Measurements from ENCODE around the gene DEPDC4.
"Not testable (repeated sequence)": the region's sequence is repeated elsewhere in the genome, so short reads cannot be mapped to it uniquely, and the experiment has no call there.

The DEPDC4 gene

DNA sequence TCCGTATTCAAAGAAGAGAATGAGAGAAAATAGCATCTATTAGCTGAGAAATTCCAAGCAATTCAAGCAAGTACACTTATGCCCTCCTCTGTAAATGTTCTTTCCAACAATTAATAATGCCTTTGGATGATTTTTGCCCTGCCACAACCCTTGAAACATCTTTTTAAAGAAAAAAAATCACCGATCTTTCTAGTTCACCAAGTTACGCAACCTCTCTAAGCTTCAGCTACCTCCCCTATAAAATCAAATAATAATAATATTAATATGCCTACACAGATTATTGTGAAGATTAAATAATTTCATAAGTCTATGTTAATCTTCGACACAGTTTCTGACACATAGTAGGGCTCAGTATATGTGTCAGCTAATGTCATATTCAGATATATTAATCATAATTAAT lies 19.1 kb downstream of the DEPDC4 start:
- H3K36me3 ChIP-seq (replicated peaks) = no peaks in the 10 kb centered on the region
- H3K27me3 ChIP-seq (ENCODE audit: low read depth) = no peaks in the 10 kb centered on the region
- H3K4me1 ChIP-seq = no peaks in the 10 kb centered on the region
- no peak for DNase-seq (ENCODE audit: low spot score in 2 of 2)
- in situ Hi-C loops (cut with MboI; ENCODE audit: low sequenced_read_pairs) = no loop called here
- H3K9me3 ChIP-seq = no peaks in the 10 kb centered on the region
- no peak overlapping the region for H3K4me3 ChIP-seq

DNA sequence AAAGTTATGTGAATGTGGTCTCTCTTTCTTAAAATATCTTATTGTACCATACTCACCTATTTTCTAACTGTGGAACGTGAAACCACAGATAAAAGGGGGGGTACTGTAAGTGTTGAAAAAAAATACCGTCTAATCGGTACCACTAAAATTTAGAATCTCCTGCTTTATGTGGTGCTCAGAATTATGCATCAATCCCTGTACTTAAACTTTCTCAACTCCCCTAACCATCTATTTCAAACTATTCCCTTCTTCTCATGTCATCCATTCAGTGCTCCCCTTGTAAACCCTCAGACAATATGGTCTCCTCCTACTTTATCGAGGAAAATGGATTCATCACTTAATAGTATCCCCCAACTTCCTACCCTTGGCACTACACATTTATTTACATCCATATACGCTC lies 23.7 kb downstream of the DEPDC4 start:
- in situ Hi-C loops (cut with MboI; ENCODE audit: low sequenced_read_pairs) = no loop called here
- Histone ChIP-seq H3K4me3 (no peak overlapping the region), H3K9me3 (no peaks in the 10 kb centered on the region), H3K36me3 (replicated peaks) (no peaks in the 10 kb centered on the region), H3K27me3 (ENCODE audit: low read depth) (no peaks in the 10 kb centered on the region), H3K4me1 (no peaks in the 10 kb centered on the region)
- no peak for DNase-seq (ENCODE audit: low spot score in 2 of 2)

GRCh38 chr12:100239589-100239988 lies 27.3 kb downstream of the DEPDC4 start:
- Histone ChIP-seq H3K4me3 (no peak overlapping the region), H3K4me1 (no peaks in the 10 kb centered on the region), H3K27me3 (ENCODE audit: low read depth) (no peaks in the 10 kb centered on the region), H3K9me3 (no peaks in the 10 kb centered on the region), H3K36me3 (replicated peaks) (no peaks in the 10 kb centered on the region)
- no peak for DNase-seq (ENCODE audit: low spot score in 2 of 2)
- in situ Hi-C loops (cut with MboI; ENCODE audit: low sequenced_read_pairs) = loop anchor here (10.0 kb wide), 1 partner anchor 305 kb away; no protein-coding TSS in a partner anchor

- Histone ChIP-seq H3K4me3 (no peak overlapping the region), H3K36me3 (replicated peaks) (no peaks in the 10 kb centered on the region), H3K9me3 (no peaks in the 10 kb centered on the region), H3K27me3 (ENCODE audit: low read depth) (no peaks in the 10 kb centered on the region), H3K4me1 (no peaks in the 10 kb centered on the region)
- no peak for DNase-seq (ENCODE audit: low spot score in 2 of 2)
- in situ Hi-C loops (cut with MboI; ENCODE audit: low sequenced_read_pairs) = loop anchor here (10.0 kb wide), 1 partner anchor 306 kb away; no protein-coding TSS in a partner anchor
Observed at GRCh38 chr12:100238801-100239200, 28.1 kb downstream of the DEPDC4 start.

DNA sequence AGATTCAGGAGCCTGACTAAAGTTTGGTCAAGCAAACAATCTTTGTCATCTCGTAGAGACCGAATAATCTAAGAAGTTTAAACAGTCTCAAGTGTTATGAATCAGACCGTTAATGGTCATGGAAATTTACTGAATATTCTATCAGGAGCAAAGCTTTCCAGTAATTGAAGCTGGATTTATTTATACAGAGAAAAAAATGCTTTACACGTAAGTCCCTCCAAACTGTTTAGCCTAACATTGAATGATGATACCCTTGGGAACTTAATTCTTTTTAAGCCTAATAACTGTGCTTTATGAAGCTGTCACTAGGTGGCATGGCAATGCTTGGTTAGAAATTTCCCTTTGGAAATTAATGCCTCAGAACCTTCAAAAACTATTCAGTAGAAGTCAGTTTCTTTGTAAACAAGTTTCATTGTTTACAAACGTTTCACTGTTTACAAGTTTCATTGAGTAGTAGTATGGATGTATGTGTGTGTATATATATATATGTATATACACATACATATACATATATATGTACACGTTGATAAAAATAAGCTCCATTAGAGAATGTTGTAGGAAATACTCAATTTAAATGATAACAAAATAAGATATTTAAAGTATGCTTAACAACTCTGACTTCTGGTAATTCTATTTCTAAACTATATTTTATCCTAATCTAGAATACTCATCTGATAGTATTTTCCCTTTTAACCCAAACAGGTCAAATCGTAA lies 32.1 kb downstream of the DEPDC4 start:
- peak; percentile 24 to 71 for DNase-seq (ENCODE audit: low spot score in 2 of 2)
- in situ Hi-C loops (cut with MboI; ENCODE audit: low sequenced_read_pairs) = loop anchor here (10.0 kb wide), 1 partner anchor 310 kb away; no protein-coding TSS in a partner anchor
- H3K36me3 ChIP-seq (replicated peaks) = no peaks in the 10 kb centered on the region
- H3K9me3 ChIP-seq = no peaks in the 10 kb centered on the region
- H3K27me3 ChIP-seq (ENCODE audit: low read depth) = no peaks in the 10 kb centered on the region
- no peak overlapping the region for H3K4me3 ChIP-seq
- no peaks in the 10 kb centered on the region for H3K4me1 ChIP-seq

GRCh38 chr12:100234166-100234565 lies 32.7 kb downstream of the DEPDC4 start:
- no peaks in the 10 kb centered on the region for H3K27me3 ChIP-seq (ENCODE audit: low read depth)
- H3K36me3 ChIP-seq (replicated peaks) = no peaks in the 10 kb centered on the region
- H3K4me3 ChIP-seq = no peak overlapping the region
- H3K4me1 ChIP-seq = no peaks in the 10 kb centered on the region
- no peaks in the 10 kb centered on the region for H3K9me3 ChIP-seq
- in situ Hi-C loops (cut with MboI; ENCODE audit: low sequenced_read_pairs) = loop anchor here (10.0 kb wide), 1 partner anchor 311 kb away; no protein-coding TSS in a partner anchor
- no peak for DNase-seq (ENCODE audit: low spot score in 2 of 2)

- not testable (repeated sequence) for DNase-seq (ENCODE audit: low spot score in 2 of 2); H3K9me3 ChIP-seq; H3K4me1 ChIP-seq; H3K36me3 ChIP-seq (replicated peaks); H3K27me3 ChIP-seq (ENCODE audit: low read depth); H3K4me3 ChIP-seq
- in situ Hi-C loops (cut with MboI; ENCODE audit: low sequenced_read_pairs) = loop anchor here (10.0 kb wide), 1 partner anchor 313 kb away; no protein-coding TSS in a partner anchor
Observed at GRCh38 chr12:100231873-100232272, 35.0 kb downstream of the DEPDC4 start.

- no peak for DNase-seq (ENCODE audit: low spot score in 2 of 2)
- H3K9me3 ChIP-seq = no peaks in the 10 kb centered on the region
- H3K27me3 ChIP-seq (ENCODE audit: low read depth) = no peaks in the 10 kb centered on the region
- no peaks in the 10 kb centered on the region for H3K4me1 ChIP-seq
- peaks cover 8% of the 10 kb centered on the region for H3K36me3 ChIP-seq (replicated peaks)
- in situ Hi-C loops (cut with MboI; ENCODE audit: low sequenced_read_pairs) = loop anchor here (10.0 kb wide), 1 partner anchor 315 kb away; no protein-coding TSS in a partner anchor
- no peak overlapping the region for H3K4me3 ChIP-seq
Observed at GRCh38 chr12:100229876-100230275, 37.0 kb downstream of the DEPDC4 start.

GRCh38 chr12:100229036-100229635 lies 37.7 kb downstream of the DEPDC4 start:
- no peaks in the 10 kb centered on the region for H3K4me1 ChIP-seq
- peak in 1 of 2 experiments; percentile 22 for DNase-seq (ENCODE audit: low spot score in 2 of 2)
- H3K9me3 ChIP-seq = no peaks in the 10 kb centered on the region
- no peak overlapping the region for H3K4me3 ChIP-seq
- in situ Hi-C loops (cut with MboI; ENCODE audit: low sequenced_read_pairs) = no loop called here
- no peaks in the 10 kb centered on the region for H3K27me3 ChIP-seq (ENCODE audit: low read depth)
- H3K36me3 ChIP-seq (replicated peaks) = peaks cover 11% of the 10 kb centered on the region

DNA sequence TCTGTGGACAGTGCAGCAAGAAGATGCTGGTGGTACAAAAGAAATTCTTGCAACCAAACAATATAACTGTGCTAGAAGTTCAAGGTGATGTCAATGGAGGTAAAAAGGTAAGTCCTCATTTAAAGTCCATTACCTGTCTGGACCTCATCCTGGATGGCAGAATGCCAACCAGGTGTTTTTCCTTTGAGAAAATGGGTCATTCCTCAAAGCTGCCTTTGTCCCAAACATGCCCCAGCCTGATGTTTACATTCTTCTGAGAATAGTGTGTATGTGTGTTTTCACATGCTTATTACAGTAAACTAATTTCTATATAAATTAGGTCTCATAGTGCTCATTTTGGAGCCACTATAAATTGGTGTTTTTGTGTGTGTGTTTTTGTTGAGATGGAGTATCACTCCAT lies 41.4 kb downstream of the DEPDC4 start:
- Histone ChIP-seq H3K4me1 (no peaks in the 10 kb centered on the region), H3K9me3 (no peaks in the 10 kb centered on the region), H3K27me3 (ENCODE audit: low read depth) (no peaks in the 10 kb centered on the region), H3K36me3 (replicated peaks) (peaks cover 14% of the 10 kb centered on the region), H3K4me3 (no peak overlapping the region)
- in situ Hi-C loops (cut with MboI; ENCODE audit: low sequenced_read_pairs) = no loop called here
- DNase-seq (ENCODE audit: low spot score in 2 of 2) = no peak

- H3K36me3 ChIP-seq (replicated peaks) = peaks cover 26% of the 10 kb centered on the region
- H3K4me1 ChIP-seq; H3K27me3 ChIP-seq (ENCODE audit: low read depth); DNase-seq (ENCODE audit: low spot score in 2 of 2); H3K4me3 ChIP-seq; H3K9me3 ChIP-seq; in situ Hi-C loops (cut with MboI; ENCODE audit: low sequenced_read_pairs): not testable (repeated sequence)
Observed at GRCh38 chr12:100222173-100222572, 44.7 kb downstream of the DEPDC4 start.

- H3K9me3 ChIP-seq = no peaks in the 10 kb centered on the region
- H3K4me3 ChIP-seq = no peak overlapping the region
- peaks cover 26% of the 10 kb centered on the region for H3K36me3 ChIP-seq (replicated peaks)
- H3K4me1 ChIP-seq = no peaks in the 10 kb centered on the region
- in situ Hi-C loops (cut with MboI; ENCODE audit: low sequenced_read_pairs) = no loop called here
- H3K27me3 ChIP-seq (ENCODE audit: low read depth) = no peaks in the 10 kb centered on the region
- no peak for DNase-seq (ENCODE audit: low spot score in 2 of 2)
Observed at GRCh38 chr12:100221523-100221922, 45.4 kb downstream of the DEPDC4 start.

DNA sequence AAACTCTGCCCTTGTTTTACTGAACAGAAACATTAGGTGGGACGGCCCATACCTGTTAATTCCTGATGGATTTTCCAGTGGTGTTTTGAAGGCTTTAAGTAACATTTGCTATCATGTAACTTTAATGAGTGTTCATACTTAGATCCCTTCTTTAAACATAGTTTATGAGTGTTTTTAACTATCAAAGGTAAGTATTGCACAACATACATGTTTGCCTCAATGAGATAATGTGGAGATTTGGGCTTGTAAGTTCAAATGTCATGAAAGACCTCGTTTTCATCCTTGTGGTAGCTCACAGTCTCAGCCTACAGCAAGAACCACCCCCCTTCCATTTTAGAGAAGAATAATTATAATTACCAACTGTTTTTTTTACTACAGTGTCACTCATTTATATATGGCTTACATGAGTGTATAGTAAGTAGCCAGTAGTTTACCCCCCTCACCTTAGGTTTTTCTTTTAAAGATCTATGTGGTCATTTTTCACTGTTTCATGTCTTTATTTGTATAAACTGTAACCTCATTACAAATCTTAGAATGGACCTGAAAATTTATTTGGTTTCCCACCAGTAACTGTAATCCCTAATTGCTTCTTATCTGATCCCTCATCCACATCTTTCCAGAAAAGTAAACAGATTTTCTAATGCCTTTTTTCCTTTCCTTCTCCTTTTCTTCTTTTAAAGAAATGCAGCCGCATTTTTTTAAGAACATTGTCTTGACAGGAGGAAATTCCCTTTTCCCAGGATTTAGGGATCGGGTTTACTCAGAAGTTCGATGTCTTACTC lies 47.4 kb downstream of the DEPDC4 start:
- H3K9me3 ChIP-seq = no peaks in the 10 kb centered on the region
- DNase-seq (ENCODE audit: low spot score in 2 of 2) = no peak
- H3K27me3 ChIP-seq (ENCODE audit: low read depth) = no peaks in the 10 kb centered on the region
- H3K4me3 ChIP-seq = no peak overlapping the region
- H3K4me1 ChIP-seq = no peaks in the 10 kb centered on the region
- in situ Hi-C loops (cut with MboI; ENCODE audit: low sequenced_read_pairs) = no loop called here
- H3K36me3 ChIP-seq (replicated peaks) = peaks cover 15% of the 10 kb centered on the region

DNA sequence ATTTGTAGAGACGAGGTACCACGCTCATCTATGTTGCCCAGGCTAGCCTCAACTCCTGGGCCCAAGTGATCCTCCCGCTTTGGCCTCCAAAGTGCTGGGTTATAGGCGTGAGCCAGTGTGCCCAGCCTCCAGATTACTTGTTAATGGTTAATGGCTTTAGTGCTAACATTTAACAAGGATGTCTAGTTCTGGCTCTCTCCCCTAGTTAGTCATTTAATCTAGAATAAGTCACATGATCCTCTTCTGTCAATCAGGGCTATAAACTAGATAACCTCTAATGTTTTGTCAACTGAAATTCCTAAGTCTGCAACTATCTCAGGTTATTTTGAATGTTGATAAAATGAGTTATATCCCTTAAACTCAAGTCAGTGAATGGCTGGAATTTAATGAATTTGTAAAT lies 50.5 kb downstream of the DEPDC4 start:
- Histone ChIP-seq H3K4me1 (no peaks in the 10 kb centered on the region), H3K27me3 (ENCODE audit: low read depth) (no peaks in the 10 kb centered on the region), H3K9me3 (no peaks in the 10 kb centered on the region), H3K36me3 (replicated peaks) (peaks cover 26% of the 10 kb centered on the region), H3K4me3 (no peak overlapping the region)
- in situ Hi-C loops (cut with MboI; ENCODE audit: low sequenced_read_pairs) = no loop called here
- DNase-seq (ENCODE audit: low spot score in 2 of 2) = no peak
